Right atrium auricular region (tissue), 2 donors: Measurements from ENCODE around the gene PPARGC1A. TPM values are rescaled to one million over a fixed set of nuclear protein-coding genes. Genes with fewer than 3 reads are reported as not detected.

ENCODE experiments used
- DNase-seq: peaks from one replicate; pipeline ENCODE4 v3.0.0-alpha.2; 2019; ENCODE audit warnings: low spot score
- H3K27ac ChIP-seq, 2 donors: fragments of 200-600 bp; sonication (generic); 1 replicate in 1 of 2; 2 replicates in 1 of 2; pipeline ENCODE4 v1.5.1; 2016 to 2019
- H3K27me3 ChIP-seq, 2 donors: fragments of 200-600 bp; sonication (generic); one replicate each; pipeline versions ENCODE4 v1.5.1 to v1.6.0; 2017 to 2019
- H3K36me3 ChIP-seq: fragments of 200-600 bp; sonication (generic); one replicate; pipeline ENCODE4 v1.5.1; 2016
- H3K4me1 ChIP-seq, 2 donors: fragments of 200-600 bp; sonication (generic); one replicate each; pipeline versions ENCODE4 v1.5.1 to v1.6.0; 2017 to 2019
- H3K4me3 ChIP-seq, 2 donors: fragments of 200-600 bp; sonication (generic); 1 replicate in 1 of 2; 2 replicates in 1 of 2; pipeline ENCODE4 v1.5.1; 2017 to 2019; ENCODE audit warnings: mild to moderate bottlenecking in 1 of 2, moderate library complexity in 1 of 2
- H3K9me3 ChIP-seq, 2 donors: fragments of 200-600 bp; sonication (generic); one replicate each; pipeline ENCODE4 v1.5.1; 2019
- CTCF ChIP-seq, 2 donors: fragments of 200-600 bp; sonication (generic); IDR thresholded peaks; one replicate each; pipeline ENCODE4 v1.5.1; 2019; ENCODE audit warnings: antibody characterized with exemption in 2 of 2
- total RNA-seq, 2 donors: library from RNA; depleted of rRNA; stranded (reverse); fragments of >200 nt; gene quantifications; one replicate each; pipeline ENCODE4 v1.1.0, GENCODE V29; 2016

Gene PPARGC1A
- total RNA-seq, 2 donors from 2014 or later = 41.6 to 72.3 TPM

- DNase-seq = no peak
- H3K36me3 ChIP-seq = no peaks in the 10 kb centered on the region
- H3K27me3 ChIP-seq = no peaks in the 10 kb centered on the region
- H3K9me3 ChIP-seq = no peaks in the 10 kb centered on the region
- H3K4me3 ChIP-seq = no peak overlapping the region
- no peaks in the 10 kb centered on the region for H3K4me1 ChIP-seq
- no peak for TF ChIP-seq CTCF (IDR thresholded peaks at IDR 0.05)
- no peak overlapping the region for H3K27ac ChIP-seq
Observed at GRCh38 chr4:23766344-23766743, 123.5 kb downstream of the PPARGC1A start.

- no peaks in the 10 kb centered on the region for H3K9me3 ChIP-seq
- H3K4me1 ChIP-seq = no peaks in the 10 kb centered on the region
- H3K36me3 ChIP-seq = no peaks in the 10 kb centered on the region
- TF ChIP-seq CTCF (IDR thresholded peaks at IDR 0.05) = no peak
- no peaks in the 10 kb centered on the region for H3K27me3 ChIP-seq
- H3K4me3 ChIP-seq = no peak overlapping the region
- DNase-seq = no peak
- no peak overlapping the region for H3K27ac ChIP-seq
Observed at GRCh38 chr4:23763559-23763958, 126.3 kb downstream of the PPARGC1A start.

- no peaks in the 10 kb centered on the region for H3K9me3 ChIP-seq
- no peaks in the 10 kb centered on the region for H3K4me1 ChIP-seq
- H3K27ac ChIP-seq = no peak overlapping the region
- no peaks in the 10 kb centered on the region for H3K27me3 ChIP-seq
- no peak for DNase-seq
- no peaks in the 10 kb centered on the region for H3K36me3 ChIP-seq
- TF ChIP-seq CTCF (IDR thresholded peaks at IDR 0.05) = no peak
- H3K4me3 ChIP-seq = no peak overlapping the region
Observed at GRCh38 chr4:23762551-23762950, 127.3 kb downstream of the PPARGC1A start.

GRCh38 chr4:23759066-23759465 lies 130.8 kb downstream of the PPARGC1A start:
- H3K4me3 ChIP-seq = no peak overlapping the region
- TF ChIP-seq CTCF (IDR thresholded peaks at IDR 0.05) = no peak
- H3K27me3 ChIP-seq = no peaks in the 10 kb centered on the region
- DNase-seq = no peak
- H3K27ac ChIP-seq = no peak overlapping the region
- H3K36me3 ChIP-seq = no peaks in the 10 kb centered on the region
- H3K9me3 ChIP-seq = no peaks in the 10 kb centered on the region
- no peaks in the 10 kb centered on the region for H3K4me1 ChIP-seq

GRCh38 chr4:23754688-23755087 lies 135.2 kb downstream of the PPARGC1A start:
- DNase-seq = no peak
- Histone ChIP-seq H3K27ac (no peak overlapping the region), H3K36me3 (no peaks in the 10 kb centered on the region), H3K27me3 (no peaks in the 10 kb centered on the region), H3K9me3 (no peaks in the 10 kb centered on the region), H3K4me1 (no peaks in the 10 kb centered on the region), H3K4me3 (no peak overlapping the region)
- TF ChIP-seq CTCF (IDR thresholded peaks at IDR 0.05) = no peak

- Histone ChIP-seq H3K27me3 (no peaks in the 10 kb centered on the region), H3K36me3 (no peaks in the 10 kb centered on the region), H3K4me1 (no peaks in the 10 kb centered on the region), H3K27ac (no peak overlapping the region), H3K4me3 (no peak overlapping the region), H3K9me3 (no peaks in the 10 kb centered on the region)
- TF ChIP-seq CTCF (IDR thresholded peaks at IDR 0.05) = no peak
- DNase-seq = no peak
Observed at GRCh38 chr4:23750125-23750524, 139.7 kb downstream of the PPARGC1A start.
